ENCODE measurements around the gene MFAP3L.

MFAP3L gene

DNA sequence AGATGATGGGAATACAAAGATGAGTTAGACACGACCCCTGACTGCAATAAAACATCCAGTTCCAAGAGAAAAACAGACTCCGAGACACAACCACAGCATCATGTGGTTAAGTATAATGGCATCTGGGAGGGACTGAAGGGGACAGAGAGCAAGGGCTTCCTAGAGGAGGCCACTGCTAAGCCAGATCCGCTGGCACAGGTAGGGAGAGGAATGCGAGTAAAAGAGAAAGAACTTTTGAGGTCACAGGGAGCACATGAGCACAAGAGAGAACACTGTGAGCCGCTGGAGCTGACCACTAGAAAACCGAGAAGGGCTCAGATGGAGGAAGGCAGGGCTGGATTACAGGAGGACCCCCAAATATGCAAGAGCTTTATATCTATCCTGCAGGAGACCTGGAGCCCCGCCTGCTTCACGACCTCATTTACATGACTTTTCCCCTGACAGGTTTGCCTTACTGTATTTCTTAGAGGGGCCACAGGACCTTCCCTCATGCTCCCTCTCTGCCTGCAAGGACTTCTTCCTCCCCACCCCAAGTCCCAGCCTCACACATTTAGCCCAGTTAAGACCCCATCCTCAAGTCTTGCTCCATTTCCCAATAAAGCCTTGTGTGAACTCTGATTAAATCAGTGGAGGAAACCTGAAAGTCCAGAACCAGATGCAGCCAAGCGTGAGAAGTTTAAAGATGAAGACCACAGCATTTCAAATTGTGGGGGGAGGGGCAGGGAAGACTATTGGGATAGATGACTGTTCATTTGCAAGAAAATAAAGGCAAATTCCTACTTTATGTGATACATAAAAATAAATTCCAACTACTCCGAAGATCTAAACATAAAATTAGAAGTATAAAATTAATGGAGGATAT, 29.6 kb downstream of the MFAP3L start:
- no peak for DNase-seq (ENCODE audit: low read depth)
- TF ChIP-seq, protein P1, sequence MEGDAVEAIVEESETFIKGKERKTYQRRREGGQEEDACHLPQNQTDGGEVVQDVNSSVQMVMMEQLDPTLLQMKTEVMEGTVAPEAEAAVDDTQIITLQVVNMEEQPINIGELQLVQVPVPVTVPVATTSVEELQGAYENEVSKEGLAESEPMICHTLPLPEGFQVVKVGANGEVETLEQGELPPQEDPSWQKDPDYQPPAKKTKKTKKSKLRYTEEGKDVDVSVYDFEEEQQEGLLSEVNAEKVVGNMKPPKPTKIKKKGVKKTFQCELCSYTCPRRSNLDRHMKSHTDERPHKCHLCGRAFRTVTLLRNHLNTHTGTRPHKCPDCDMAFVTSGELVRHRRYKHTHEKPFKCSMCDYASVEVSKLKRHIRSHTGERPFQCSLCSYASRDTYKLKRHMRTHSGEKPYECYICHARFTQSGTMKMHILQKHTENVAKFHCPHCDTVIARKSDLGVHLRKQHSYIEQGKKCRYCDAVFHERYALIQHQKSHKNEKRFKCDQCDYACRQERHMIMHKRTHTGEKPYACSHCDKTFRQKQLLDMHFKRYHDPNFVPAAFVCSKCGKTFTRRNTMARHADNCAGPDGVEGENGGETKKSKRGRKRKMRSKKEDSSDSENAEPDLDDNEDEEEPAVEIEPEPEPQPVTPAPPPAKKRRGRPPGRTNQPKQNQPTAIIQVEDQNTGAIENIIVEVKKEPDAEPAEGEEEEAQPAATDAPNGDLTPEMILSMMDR (IDR thresholded peaks at IDR 0.05; ENCODE audit: insufficient read depth, low read depth, low read length, missing control alignments) = no peak
- H3K4me3 ChIP-seq (ENCODE audit: low read depth, low read length) = no peak overlapping the region

DNA sequence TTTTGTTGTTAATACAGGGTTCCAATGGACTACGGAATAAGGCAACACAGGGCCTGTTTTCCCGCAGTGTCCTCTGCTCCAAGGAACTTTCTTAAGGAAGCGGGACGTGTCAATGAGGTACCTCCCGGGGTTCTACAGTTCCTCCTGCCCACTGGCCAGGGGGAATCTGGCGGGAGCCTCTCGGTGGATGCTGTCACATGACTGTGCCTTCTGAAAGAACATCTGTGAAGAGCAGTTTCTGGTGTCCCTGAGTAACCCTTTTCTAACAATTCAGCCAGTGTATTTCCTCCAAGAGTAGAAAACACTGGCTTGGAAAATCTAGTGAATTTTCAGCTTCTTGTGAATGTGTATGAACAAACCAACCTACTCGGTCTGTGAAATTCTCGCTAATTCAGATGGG, 32.7 kb downstream of the MFAP3L start:
- H3K4me3 ChIP-seq (ENCODE audit: low read depth, low read length) = no peak overlapping the region
- TF ChIP-seq, protein P1 (IDR thresholded peaks at IDR 0.05; ENCODE audit: insufficient read depth, low read depth, low read length, missing control alignments) = no peak
- no peak for DNase-seq (ENCODE audit: low read depth)

DNA sequence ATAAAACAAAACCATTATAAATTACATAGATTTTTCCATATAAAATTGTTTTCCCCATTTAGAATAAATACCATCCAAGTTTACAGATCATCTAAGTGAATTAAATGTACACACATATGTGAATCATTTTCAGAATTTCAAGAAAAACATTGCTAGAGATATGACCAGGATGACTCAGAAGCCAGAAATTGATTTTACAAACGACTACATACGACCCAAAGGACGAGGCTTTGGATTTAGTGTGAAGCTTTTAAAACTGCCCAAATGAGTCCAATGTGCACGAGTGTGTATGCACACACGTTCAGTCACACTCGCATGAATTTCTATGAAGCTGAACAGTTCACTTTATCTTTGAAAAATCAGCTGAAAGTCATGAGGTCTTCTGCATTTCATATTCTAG, 37.9 kb downstream of the MFAP3L start:
- H3K4me3 ChIP-seq (ENCODE audit: low read depth, low read length) = no peak overlapping the region
- no peak for DNase-seq (ENCODE audit: low read depth)
- TF ChIP-seq, protein P1 (IDR thresholded peaks at IDR 0.05; ENCODE audit: insufficient read depth, low read depth, low read length, missing control alignments) = no peak

DNA sequence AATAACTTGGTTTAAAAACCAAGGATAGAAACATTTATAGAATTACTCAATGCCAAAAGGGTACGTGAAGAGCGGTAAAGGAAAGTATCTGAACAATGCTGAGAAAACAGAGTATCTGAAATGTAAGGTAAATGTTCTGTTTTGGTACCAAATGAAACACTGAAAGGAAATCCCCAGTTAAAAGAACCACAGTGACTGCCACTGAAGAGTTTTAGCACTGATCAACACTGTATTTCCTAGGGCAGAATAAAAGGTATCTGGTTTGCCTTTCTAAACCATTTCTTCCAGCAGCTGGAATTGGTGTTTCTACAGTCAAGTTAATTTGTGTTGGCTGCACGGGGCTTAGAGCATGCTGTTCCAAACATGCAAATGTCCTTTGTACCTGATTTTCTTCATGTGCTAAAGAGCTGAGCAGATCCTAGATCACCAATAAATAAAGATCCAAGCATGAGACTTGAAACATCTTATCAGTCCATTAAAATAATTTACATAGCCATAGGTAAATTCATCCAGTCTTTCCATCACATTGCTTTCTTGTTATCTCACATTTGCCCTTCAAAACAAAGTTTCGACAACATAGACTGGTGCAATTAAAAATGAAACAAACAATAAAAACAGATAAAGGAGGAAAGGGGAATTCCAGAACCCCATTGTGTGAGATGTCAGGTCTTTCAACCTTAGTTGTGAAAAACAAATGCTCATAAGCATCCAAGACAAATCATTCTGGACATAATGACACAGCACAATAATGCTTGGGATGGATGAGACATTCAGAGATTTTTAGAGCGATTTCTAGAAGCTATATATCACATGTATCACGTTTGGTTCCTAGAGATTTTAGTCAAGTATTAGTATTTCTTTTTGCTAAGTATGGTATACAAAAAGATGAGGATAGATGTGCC, 38.6 kb downstream of the MFAP3L start:
- no peak for DNase-seq (ENCODE audit: low read depth)
- H3K4me3 ChIP-seq (ENCODE audit: low read depth, low read length) = no peak overlapping the region
- TF ChIP-seq, protein P1 (IDR thresholded peaks at IDR 0.05; ENCODE audit: insufficient read depth, low read depth, low read length, missing control alignments) = no peak

DNA sequence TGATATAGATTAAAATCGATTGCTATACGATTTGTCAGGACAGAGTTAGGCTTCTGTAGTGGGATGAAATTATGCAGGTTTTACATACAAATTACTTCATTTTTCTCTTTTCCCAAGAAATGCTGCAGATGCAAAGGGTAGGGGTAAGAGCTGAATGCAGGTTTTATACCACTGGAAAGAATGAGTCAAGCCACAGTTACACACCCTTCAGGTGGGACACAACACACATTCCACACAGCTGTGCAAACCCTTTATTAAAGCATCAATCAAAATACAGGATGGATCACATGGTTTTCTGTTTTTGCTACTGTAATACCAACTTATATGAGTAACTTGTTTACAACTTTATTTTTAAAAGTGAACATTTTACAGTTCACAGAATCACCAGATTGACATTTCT, 39.8 kb downstream of the MFAP3L start:
- no peak for DNase-seq (ENCODE audit: low read depth)
- TF ChIP-seq, protein P1 (IDR thresholded peaks at IDR 0.05; ENCODE audit: insufficient read depth, low read depth, low read length, missing control alignments) = no peak
- H3K4me3 ChIP-seq (ENCODE audit: low read depth, low read length) = no peak overlapping the region

DNA sequence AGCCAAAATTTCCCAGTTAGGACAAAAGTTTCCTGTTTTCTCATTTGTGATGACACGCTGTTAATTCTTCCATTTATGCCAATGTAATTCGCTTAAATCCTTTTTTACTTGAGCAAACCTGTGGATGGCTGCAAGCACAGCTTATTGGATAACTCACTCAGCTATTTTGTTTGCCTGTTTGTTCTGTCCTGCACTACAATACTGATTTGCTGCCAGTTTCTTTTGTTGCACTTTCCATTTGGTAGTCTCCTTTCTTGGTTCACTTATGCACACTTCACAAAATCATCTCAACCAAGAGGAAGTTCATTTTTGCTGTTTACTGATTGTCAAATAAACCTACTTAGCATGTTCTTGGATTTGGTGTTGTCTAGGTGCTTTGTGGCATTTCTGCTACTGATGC, 40.3 kb downstream of the MFAP3L start:
- no peak for DNase-seq (ENCODE audit: low read depth)
- TF ChIP-seq, protein P1 (IDR thresholded peaks at IDR 0.05; ENCODE audit: insufficient read depth, low read depth, low read length, missing control alignments) = no peak
- H3K4me3 ChIP-seq (ENCODE audit: low read depth, low read length) = no peak overlapping the region

All from GM12865 (cell line).